Measurements from ENCODE around the gene TOP3A.

The TOP3A gene

DNA sequence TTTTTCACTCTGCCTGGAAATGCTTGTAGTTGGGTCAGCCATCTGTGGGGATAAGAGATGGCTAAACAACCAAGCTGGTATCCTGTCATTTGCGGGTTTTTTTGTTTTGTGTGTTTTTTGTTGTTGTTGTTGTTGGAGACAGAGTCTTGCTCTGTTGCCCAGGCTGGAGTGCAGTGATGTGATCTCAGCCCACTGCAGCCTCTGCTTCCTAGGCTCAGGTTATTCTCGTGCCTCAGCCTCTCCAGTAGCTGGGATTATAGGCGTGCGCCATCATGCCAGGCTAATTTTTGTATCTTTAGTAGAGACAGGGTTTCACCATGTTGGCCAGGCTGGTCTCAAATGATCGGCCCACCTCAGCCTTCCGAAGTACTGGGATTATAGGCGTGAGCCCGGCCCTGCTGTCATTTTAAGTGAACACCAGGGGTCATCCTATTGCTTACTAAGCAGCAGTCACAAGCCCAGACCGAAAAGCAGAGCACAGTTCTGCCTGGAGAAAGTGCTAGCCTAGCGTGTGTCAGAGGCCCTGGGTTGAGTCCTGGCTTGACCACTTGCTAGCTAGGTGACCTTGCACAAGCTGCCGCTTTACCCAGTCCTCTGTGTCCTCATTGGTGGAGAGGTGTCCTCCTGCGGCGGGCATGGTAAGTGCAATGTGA lies 4.9 kb upstream of the TOP3A start:
- TF ChIP-seq, protein P1, sequence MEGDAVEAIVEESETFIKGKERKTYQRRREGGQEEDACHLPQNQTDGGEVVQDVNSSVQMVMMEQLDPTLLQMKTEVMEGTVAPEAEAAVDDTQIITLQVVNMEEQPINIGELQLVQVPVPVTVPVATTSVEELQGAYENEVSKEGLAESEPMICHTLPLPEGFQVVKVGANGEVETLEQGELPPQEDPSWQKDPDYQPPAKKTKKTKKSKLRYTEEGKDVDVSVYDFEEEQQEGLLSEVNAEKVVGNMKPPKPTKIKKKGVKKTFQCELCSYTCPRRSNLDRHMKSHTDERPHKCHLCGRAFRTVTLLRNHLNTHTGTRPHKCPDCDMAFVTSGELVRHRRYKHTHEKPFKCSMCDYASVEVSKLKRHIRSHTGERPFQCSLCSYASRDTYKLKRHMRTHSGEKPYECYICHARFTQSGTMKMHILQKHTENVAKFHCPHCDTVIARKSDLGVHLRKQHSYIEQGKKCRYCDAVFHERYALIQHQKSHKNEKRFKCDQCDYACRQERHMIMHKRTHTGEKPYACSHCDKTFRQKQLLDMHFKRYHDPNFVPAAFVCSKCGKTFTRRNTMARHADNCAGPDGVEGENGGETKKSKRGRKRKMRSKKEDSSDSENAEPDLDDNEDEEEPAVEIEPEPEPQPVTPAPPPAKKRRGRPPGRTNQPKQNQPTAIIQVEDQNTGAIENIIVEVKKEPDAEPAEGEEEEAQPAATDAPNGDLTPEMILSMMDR (IDR thresholded peaks at IDR 0.05; ENCODE audit: low read depth, low read length, missing control alignments) = peak; percentile 16
- H3K4me3 ChIP-seq (ENCODE audit: low read depth, low read length) = no peak overlapping the region
- no peak for DNase-seq (ENCODE audit: low read depth)

DNA sequence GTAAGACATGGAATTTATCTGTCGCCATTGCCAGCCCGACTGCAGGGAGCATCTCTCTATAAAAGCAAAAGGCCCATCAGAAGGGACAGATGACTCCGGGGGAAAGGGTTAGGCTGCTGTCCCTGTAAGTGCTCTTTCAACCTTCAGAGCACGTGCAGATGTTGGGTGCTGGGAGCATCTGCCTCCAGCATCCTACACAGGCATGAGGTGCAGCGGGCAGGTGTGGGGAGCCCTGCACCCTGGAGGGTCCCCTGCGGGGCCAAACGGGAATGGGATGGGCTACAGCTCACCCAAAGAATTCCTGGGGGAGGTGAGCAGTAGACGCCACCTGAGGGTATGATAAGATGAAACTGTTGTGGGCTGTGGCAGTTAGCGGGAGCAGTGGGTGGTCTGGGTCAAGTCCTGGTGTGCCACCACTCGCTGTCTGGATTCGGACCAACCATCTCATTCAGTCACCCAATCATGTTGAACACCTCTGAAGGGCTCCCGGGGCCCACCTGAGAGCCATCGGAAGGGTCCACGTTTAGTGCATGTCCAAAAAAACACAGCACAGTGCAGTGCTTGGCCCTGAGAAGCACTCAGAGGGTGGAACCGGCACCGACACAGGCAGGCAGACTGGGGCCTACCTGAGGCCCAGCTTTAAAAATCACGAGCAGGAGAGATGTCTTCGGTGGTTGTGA lies 4.1 kb upstream of the TOP3A start:
- no peak for DNase-seq (ENCODE audit: low read depth)
- no peak overlapping the region for H3K4me3 ChIP-seq (ENCODE audit: low read depth, low read length)
- TF ChIP-seq, protein P1 (IDR thresholded peaks at IDR 0.05; ENCODE audit: low read depth, low read length, missing control alignments) = no peak

DNA sequence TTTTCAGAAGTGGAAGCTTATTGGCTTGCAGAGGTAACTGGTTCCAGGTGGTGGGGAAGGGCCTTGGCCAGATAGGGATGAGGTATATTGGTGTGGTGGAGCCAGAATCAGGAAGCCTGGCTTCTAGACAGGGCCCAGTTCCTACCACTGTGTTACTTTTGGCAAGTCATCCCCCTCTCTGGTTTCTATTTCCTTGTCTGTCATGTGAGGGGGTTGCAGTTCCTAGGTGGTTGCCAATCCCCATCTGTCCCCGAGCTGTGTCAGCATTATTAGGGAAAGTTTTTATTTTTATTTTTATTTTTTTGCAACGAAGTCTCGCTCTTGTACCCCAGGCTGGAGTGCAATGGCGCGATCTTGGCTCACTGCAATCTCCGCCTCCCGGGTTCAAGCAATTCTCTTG lies 3.3 kb upstream of the TOP3A start:
- TF ChIP-seq, protein P1 (IDR thresholded peaks at IDR 0.05; ENCODE audit: low read depth, low read length, missing control alignments) = no peak
- no peak overlapping the region for H3K4me3 ChIP-seq (ENCODE audit: low read depth, low read length)
- DNase-seq (ENCODE audit: low read depth) = no peak

DNA sequence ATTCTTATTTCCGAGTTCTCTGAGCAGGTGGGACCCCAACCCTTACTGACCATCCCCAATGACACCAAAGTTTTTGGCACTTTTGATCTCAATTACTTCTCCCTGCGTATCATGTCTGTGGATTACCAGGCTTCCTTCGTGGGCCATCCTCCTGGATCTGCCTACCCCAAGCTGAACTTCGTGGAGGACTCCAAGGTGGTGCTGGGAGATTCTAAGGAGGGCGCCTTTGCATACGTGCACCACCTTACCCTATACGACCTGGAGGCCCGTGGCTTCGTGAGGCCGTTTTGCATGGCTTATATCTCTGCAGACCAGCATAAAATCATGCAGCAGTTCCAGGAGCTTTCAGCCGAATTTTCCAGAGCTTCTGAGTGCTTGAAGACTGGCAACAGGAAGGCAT lies 1.2 kb upstream of the TOP3A start:
- peak overlapping the region; percentile 93 for H3K4me3 ChIP-seq (ENCODE audit: low read depth, low read length)
- TF ChIP-seq, protein P1 (IDR thresholded peaks at IDR 0.05; ENCODE audit: low read depth, low read length, missing control alignments) = no peak
- DNase-seq (ENCODE audit: low read depth) = no peak

DNA sequence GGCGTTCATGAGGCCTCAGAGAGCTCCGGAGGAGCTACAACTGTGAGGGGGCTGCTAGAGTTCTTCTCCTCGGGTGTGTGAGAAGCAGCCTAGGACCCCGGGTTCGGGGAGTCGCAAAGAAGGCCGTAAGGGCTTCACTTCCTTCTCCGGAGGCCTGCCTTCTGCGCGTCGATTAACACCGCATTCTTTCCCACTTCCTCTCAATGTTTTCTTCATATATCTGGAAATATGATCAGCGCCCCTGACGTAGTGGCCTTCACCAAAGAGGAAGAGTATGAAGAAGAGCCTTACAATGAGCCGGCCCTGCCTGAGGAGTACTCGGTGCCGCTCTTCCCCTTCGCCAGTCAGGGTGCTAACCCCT lies 748 bp upstream of the TOP3A start:
- peak overlapping the region; percentile 93 for H3K4me3 ChIP-seq (ENCODE audit: low read depth, low read length)
- DNase-seq (ENCODE audit: low read depth) = no peak
- TF ChIP-seq, protein P1 (IDR thresholded peaks at IDR 0.05; ENCODE audit: low read depth, low read length, missing control alignments) = no peak

DNA sequence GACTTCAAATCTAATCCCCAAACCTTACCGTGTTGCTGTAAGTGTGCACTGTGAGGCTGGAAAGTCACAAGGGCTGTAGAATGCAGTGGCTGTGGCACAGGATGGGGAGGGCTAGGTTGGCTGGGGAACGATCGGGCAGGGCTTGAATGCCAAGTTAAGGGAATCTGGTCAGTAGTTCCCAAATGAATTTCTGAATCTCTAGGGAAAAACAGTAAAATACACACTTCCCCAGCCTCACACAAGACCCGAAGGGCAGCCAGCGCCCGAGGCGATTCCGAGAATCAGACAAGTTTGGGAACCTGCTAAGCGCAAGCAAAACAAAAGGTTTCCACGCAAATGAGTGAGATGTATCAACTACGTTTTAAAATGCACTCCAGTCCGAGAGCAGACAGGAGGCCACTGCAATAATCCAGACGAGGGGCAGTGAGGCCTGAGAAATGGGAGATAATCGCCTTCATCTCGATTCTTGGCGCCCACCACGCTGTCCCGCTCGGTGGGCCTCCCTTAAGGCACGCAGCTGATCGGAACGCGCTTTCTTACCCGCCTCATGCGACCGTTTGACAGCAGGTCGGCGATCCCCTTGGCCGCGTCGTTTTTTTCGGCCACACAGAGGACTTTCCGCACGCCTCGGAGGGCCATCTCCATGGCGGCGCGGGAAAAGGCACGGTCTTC lies 599 bp downstream of the TOP3A start:
- H3K4me3 ChIP-seq (ENCODE audit: low read depth, low read length) = peak overlapping the region; percentile 93
- TF ChIP-seq, protein P1 (IDR thresholded peaks at IDR 0.05; ENCODE audit: low read depth, low read length, missing control alignments) = no peak
- DNase-seq (ENCODE audit: low read depth) = no peak
